ENCODE measurements around the gene TMEM221.

The TMEM221 gene

GRCh38 chr19:17448131-17448967 is at the start of gene TMEM221:
Gene TMEM221, minus strand, starts transcription at chr19:17448668. Its CDS starts 206 bp downstream, at chr19:17448462.
- DNase-seq (ENCODE audit: low read depth) = no peak
- peak; percentile 57 for TF ChIP-seq CTCF (IDR thresholded peaks at IDR 0.05; ENCODE audit: control insufficient read depth, insufficient read depth, low read depth, low read length, missing control alignments)
- peak within 1 kb of the TSS; percentile 41 for H3K4me3 ChIP-seq (ENCODE audit: control insufficient read depth, low read depth, low read length)

GRCh38 chr19:17497149-17497798 is 48.8 kb upstream of the TMEM221 start:
- no peak overlapping the region for H3K4me3 ChIP-seq (ENCODE audit: control insufficient read depth, low read depth, low read length)
- no peak for DNase-seq (ENCODE audit: low read depth)
- TF ChIP-seq CTCF (IDR thresholded peaks at IDR 0.05; ENCODE audit: control insufficient read depth, insufficient read depth, low read depth, low read length, missing control alignments) = no peak

- peak; percentile 95 for TF ChIP-seq CTCF (IDR thresholded peaks at IDR 0.05; ENCODE audit: control insufficient read depth, insufficient read depth, low read depth, low read length, missing control alignments)
- DNase-seq (ENCODE audit: low read depth) = no peak
- no peak overlapping the region for H3K4me3 ChIP-seq (ENCODE audit: control insufficient read depth, low read depth, low read length)
Measured at GRCh38 chr19:17496337-17496997, 48.0 kb upstream of the TMEM221 start.

GRCh38 chr19:17495639-17496296 is 47.3 kb upstream of the TMEM221 start:
- DNase-seq (ENCODE audit: low read depth) = no peak
- TF ChIP-seq CTCF (IDR thresholded peaks at IDR 0.05; ENCODE audit: control insufficient read depth, insufficient read depth, low read depth, low read length, missing control alignments) = no peak
- H3K4me3 ChIP-seq (ENCODE audit: control insufficient read depth, low read depth, low read length) = no peak overlapping the region

GRCh38 chr19:17491287-17491686 is 42.8 kb upstream of the TMEM221 start:
- DNase-seq (ENCODE audit: low read depth) = no peak
- no peak overlapping the region for H3K4me3 ChIP-seq (ENCODE audit: control insufficient read depth, low read depth, low read length)
- TF ChIP-seq CTCF (IDR thresholded peaks at IDR 0.05; ENCODE audit: control insufficient read depth, insufficient read depth, low read depth, low read length, missing control alignments) = no peak

GRCh38 chr19:17490411-17490810 is 41.9 kb upstream of the TMEM221 start:
- H3K4me3 ChIP-seq (ENCODE audit: control insufficient read depth, low read depth, low read length) = no peak overlapping the region
- no peak for TF ChIP-seq CTCF (IDR thresholded peaks at IDR 0.05; ENCODE audit: control insufficient read depth, insufficient read depth, low read depth, low read length, missing control alignments)
- DNase-seq (ENCODE audit: low read depth) = no peak
